Measurements from ENCODE around the gene CALCA. TPM values are rescaled to one million over a fixed set of nuclear protein-coding genes. Genes with fewer than 3 reads are reported as not detected.

CALCA gene
- polyA plus RNA-seq, 1 donor: not detected

DNA sequence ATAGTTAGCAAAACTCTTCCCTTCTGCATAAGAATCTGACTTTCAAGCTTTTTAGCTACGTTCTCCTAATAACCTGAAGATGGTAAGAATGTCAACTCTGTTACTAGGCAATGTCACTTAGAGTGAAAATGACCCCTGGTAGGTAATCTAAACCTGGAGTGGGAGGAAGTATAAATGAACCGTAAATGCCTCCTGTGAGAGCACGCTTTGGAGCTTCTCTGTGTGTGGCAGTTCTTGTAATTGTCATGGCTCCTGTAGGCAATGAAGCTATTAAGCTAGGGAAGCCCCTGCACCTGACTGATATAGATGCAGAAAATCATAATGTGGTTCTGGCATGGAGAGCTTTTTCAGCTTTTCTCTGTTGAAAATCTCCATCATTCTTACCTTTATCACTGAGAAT is 29.4 kb downstream of the CALCA start:
- DNase-seq: no peak

DNA sequence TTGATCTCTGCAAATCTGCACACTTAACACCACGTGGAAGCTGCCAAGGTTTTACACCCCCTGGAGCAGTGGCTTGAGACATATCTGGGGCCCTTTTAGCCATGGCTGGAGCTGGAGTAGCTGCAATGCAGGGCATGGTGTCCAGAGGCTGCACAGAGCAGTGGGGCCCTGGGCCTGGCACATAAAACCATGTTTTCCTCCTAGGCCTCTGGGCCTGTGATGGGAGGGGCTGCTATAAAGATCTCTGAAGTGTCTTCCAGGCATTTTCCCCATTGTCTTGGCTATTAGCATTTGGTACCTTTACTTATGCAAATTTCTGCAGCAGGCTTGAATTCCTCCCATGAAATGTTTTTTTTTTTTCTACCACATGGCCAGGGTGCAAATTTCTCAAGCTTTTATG is 33.2 kb downstream of the CALCA start:
- no peak for DNase-seq

DNA sequence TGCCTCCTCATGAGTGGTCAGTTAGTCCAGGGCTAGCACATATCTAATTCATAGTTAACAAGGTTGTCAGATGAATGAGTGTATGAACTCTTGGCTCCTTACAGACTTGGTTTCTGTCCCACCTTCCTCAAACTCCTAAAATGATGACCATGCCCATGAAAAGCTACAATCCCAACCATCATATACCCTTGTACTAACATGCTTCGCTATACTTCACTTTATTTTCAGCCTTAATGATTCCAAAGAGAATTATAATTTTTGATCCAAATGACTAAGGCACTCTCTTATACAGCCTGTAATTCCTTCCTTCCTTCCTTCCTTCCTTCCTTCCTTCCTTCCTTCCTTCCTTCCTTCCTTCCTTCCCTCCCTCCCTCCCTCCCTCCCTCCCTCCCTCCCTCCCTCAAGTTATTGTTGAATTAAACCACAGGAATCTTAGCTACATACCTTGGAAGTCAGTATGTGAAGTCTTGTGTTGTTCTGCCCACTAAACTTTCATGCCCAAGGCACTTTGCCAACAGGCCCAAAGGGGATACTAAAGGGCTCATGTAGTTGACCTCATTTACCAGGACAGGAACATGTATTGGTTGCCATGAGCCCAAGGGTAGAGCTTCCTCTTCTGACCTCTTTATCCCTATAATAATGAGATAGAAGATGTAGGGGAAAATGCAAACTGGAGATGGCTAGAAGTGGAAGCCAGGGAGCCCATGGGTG is 37.4 kb downstream of the CALCA start:
- DNase-seq: no peak

DNA sequence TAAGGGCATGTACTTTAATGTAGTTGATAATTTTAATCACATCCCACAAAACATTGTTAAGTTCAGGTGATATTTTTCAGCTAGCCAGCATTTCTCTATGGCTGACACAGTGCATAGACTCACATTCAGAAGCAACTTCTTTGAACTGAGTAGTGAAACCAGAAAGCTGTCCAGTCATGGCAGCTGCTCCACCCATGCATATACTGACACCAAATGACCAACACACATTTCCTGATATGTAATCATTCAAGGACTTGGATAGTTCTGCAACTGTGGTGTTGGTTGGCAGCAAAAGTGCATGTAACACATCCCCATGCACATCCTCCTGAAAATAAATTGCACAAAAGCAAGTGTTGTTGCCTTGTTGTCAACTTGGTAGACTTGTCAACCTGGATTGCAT is 39.7 kb downstream of the CALCA start:
- DNase-seq: no peak

DNA sequence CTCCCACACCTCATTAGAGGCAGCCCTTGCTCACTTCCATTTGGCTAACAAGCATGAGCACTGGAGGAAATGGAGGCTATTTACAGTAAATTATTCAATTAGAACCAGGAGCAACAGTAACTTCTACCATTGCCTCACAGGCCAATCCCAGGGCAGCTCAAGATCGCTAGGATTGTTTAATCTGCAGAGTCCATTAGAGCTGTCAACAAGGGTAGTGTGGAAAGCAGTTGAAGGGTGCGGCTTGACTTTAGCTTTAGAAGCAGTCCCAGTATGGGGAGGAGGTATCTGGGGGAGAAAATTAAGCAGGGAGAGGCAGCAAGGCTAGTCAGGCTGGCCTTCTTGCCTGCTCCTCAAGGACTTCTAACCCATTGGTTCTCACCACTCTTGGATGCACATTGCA is 41.8 kb downstream of the CALCA start:
- DNase-seq: no peak

DNA sequence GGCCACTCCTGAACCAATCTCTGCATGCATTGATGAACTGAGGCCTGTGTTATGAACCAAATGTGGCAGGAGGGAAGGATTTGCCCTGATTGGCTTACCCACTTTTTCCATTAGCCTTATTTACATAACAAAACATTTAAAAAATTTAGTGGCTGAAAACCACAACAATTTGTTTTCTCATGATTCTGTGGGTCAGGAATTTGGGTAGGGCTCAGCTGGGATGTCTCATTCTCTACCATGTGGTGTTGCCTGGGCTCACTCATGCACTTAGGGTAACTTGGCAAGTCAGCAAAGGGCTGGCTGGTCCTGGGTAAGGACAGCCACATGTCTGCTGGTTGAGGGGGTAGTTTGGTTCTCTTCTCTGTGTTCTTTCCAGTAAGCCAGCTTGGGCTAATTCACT is 45.0 kb downstream of the CALCA start:
- DNase-seq: no peak

DNA sequence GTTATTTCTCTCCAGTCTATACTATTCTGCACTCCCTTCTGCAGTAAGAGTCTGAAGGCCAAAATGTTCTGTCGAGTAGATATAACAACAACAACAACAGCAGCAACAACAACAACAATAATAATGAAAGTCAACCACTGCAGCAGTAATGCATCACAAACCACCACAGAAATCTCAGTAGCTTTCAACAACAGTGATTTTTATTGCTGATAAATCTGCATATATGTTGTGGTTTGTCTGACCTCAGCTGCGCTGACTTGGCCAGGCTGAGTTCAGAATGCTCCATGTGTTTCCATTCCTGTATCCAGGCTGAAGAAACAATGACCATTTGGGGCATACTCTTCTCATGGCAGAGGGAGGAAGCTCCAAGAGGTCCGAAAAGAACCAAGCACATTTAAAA is 47.8 kb downstream of the CALCA start:
- no peak for DNase-seq

Other genes with a start within 250 kb of the CALCA start
- 11.4 TPM for gene CYP2R1, start 80.1 kb downstream of the CALCA start, polyA plus RNA-seq (ENCODE audit: insufficient read length)
- gene CALCB, start 101.2 kb upstream of the CALCA start, polyA plus RNA-seq (ENCODE audit: insufficient read length): not detected
- gene INSC, start 142.6 kb upstream of the CALCA start, polyA plus RNA-seq (ENCODE audit: insufficient read length): 0.77 TPM

Measured in hindlimb muscle (tissue), 1 donor.